K562 (cell line): ENCODE measurements around the gene NPB. TPM values are rescaled to one million over a fixed set of nuclear protein-coding genes. Genes with fewer than 3 reads are reported as not detected.

Experiments
- GABPB1 ChIP-seq: sonication (generic); formaldehyde crosslinking; IDR thresholded peaks from 2 replicates; pipeline ENCODE4 v1.8.0; 2022; ENCODE audit warnings: mild to moderate bottlenecking, missing genetic modification reagents
- HMGN3 ChIP-seq: IDR thresholded peaks from 2 replicates; pipeline ENCODE4 v1.6.1; 2011; ENCODE audit warnings: borderline replicate concordance, low read depth, mild to moderate bottlenecking, mixed read lengths, low read length; ENCODE audit not compliant: insufficient read length; ENCODE audit errors: extremely low read depth
- MAFK ChIP-seq: IDR thresholded peaks from 2 replicates; pipeline ENCODE4 v1.6.1; 2011; ENCODE audit warnings: low read length, improper control_type of control experiment
- REST ChIP-seq, 2 experiments: fragments of 450-650 bp; formaldehyde crosslinking in 1 of 2; IDR thresholded peaks; 2 replicates each; pipeline versions ENCODE4 v1.4.0 to v1.6.1; 2014 to 2020; ENCODE audit warnings: mild to moderate bottlenecking in 2 of 2, borderline replicate concordance in 1 of 2, low read depth in 1 of 2
- RFX1 ChIP-seq: fragments of 450-650 bp; IDR thresholded peaks from 2 replicates; pipeline ENCODE4 v1.6.1; 2016; ENCODE audit warnings: mild to moderate bottlenecking, moderate library complexity
- SAP30 ChIP-seq: fragments of 200-600 bp; sonication (generic); IDR thresholded peaks from 2 replicates; pipeline ENCODE4 v1.6.1; 2012; ENCODE audit warnings: borderline replicate concordance, low read depth, mild to moderate bottlenecking, moderate library complexity, low read length, control low read depth, inconsistent platforms; ENCODE audit not compliant: insufficient read depth, poor library complexity, severe bottlenecking
- VEZF1 ChIP-seq: fragments of 200-800 bp; sonication (Bioruptor generic); IDR thresholded peaks from 2 replicates; pipeline ENCODE4 v1.6.1; 2017; ENCODE audit warnings: missing genetic modification characterization, missing compliant biosample characterization
- ZBTB33 ChIP-seq: sonication (generic); formaldehyde crosslinking; IDR thresholded peaks from 2 replicates; pipeline ENCODE4 v1.8.1; 2023; ENCODE audit warnings: mild to moderate bottlenecking, missing genetic modification reagents
- ZNF280B ChIP-seq: fragments of 250-450 bp; sonication (Bioruptor Pico); IDR thresholded peaks from 2 replicates; pipeline ENCODE4 v1.5.1; 2021; ENCODE audit warnings: mild to moderate bottlenecking
- ZNF780A ChIP-seq: fragments of 250-450 bp; sonication (Bioruptor Pico); IDR thresholded peaks from 2 replicates; pipeline ENCODE4 v1.5.0; 2021; ENCODE audit warnings: mild to moderate bottlenecking
- polyA plus RNA-seq, 8 experiments: library from polyadenylated mRNA; depleted of rRNA in 4 of 8; stranded (reverse) in 5 of 8; unstranded in 3 of 8; fragments of >200 nt; fragmentation: Nextera tagmentation in 2 of 8; fragmentation: Illumina TruSeq in 1 of 8; extraction: Ambion mirVana in 2 of 8; extraction: Trizol in 1 of 8; gene quantifications; 2 replicates each; pipeline versions ENCODE4 v1.2.1 to v1.2.3, GENCODE V29; 2011 to 2014; ENCODE audit warnings: inconsistent platforms in 1 of 8, missing spikeins in 1 of 8
- total RNA-seq, 7 experiments: library from RNA; depleted of rRNA in 6 of 7; stranded (reverse); fragments of >200 nt in 6 of 7; fragmentation: Illumina TruSeq in 2 of 7; extraction: Trizol in 2 of 7; gene quantifications; 2 replicates each; pipeline versions ENCODE4 v1.2.1 to v1.2.3, GENCODE V29; 2011 to 2021; ENCODE audit warnings: low replicate concordance in 1 of 7

NPB gene
- total and polyA plus RNA-seq, 9 of the 15 experiments (the other 6 are each of a cell fraction or from before 2014, with no cell fraction given): 0.03 to 0.61 (median 0.14) TPM; not detected in 2

GRCh38 chr17:81902023-81902652, at the start of gene NPB (continued):
- TF ChIP-seq REST (IDR thresholded peaks at IDR 0.05; ENCODE audit: borderline replicate concordance) (no peak), REST (CRISPR knock-in tag; IDR thresholded peaks at IDR 0.05; ENCODE audit: low read depth) (0 out of 2 replicates have a peak, but pooled peaks have one; percentile 41), HMGN3 (peak; percentile 72), RFX1 (no peak), VEZF1 (CRISPR knock-in tag) (peak; percentile 75), ZNF780A (CRISPR knock-in tag) (peak; percentile 67; the same call in 1 of the 2 replicates), GABPB1 (no peak), SAP30 (no peak), MAFK (no peak), ZNF280B (CRISPR knock-in tag) (no peak), ZBTB33 (CRISPR knock-in tag) (peak; percentile 75)
